GM18511 (cell line): ENCODE results near the gene RDH12.
"Not testable (repeated sequence)": the region's sequence is repeated elsewhere in the genome, so short reads cannot be mapped to it uniquely, and the experiment has no call there.

Experiments used
- ATAC-seq: cut with Tn5 transposase; IDR thresholded peaks from one replicate; pipeline ENCODE4 v1.9.1; 2021; ENCODE audit warnings: mild to moderate bottlenecking, moderate library complexity; ENCODE audit not compliant: unreplicated experiment

The RDH12 gene

DNA sequence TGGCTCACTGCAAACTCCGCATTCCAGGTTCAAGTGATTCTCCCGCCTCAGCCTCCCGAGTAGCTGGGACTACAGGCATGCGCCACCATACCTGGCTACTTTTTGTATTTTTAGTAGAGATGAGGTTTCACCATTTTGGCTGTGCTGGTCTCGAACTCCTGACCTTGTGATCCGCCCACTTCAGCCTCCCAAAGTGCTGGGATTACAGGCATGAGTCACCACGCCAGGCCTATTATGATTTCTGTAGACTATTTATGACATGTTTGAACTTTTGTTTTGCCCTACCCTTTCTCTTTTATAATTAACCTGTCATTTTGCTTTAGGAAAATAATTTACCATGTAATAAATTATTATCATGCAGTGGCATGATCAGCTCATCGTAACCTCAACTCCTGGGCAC lies at the start of gene RDH12:
TSS of gene RDH12 (plus strand) at position 395 of the 400 bp plus-strand sequence. CDS start 20,757 bp downstream, outside the sequence.
- not testable (repeated sequence) for ATAC-seq

DNA sequence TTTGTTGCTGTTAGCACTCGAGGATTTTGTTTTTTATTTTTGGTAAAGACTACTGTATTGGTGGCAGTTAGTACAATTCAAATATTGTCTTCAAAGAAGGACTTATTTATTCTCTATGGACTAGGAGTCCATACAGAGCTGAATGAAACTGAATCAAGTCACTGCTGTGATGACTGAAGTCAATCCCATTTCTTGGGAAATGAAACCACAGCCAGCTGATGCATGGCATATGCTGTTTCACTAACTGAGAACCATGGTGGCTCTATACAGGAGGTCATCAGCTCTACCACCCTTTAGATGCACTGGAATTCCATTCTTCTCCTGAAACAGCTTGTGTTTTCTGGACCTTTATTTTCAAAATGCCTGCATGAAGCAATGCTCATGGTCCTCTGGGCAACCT lies 49.5 kb upstream of the RDH12 start:
- no peak for ATAC-seq

DNA sequence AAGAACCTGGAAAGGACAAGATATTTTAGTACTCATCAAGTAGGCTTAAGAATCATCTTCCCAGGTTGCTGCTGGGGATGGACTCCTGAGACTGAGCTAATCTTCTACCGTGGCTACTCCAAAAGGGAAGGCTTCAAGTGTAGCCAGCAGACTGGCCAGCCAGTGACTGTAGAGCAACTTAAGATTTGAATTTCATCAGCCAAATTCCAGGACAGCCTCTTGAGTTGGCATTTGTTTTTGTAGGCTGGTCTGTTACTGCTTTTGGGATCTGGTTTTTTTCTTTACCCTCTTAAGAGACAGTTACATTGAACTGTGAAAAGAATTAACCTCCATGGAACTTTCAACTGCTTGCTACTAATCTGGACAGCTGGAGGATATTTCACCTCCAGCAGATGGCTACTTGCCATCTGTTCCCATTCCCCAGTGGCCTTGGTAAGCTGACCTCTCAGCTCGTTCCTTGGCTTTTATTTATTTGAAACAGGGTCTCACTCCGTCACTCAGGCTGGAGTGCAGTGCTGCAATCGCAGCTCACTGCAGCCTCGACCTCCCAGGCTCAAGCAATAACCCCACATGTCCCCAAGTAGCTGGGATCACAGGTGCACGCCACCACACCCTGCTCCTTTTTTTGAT lies 47.9 kb upstream of the RDH12 start:
- ATAC-seq = no peak

DNA sequence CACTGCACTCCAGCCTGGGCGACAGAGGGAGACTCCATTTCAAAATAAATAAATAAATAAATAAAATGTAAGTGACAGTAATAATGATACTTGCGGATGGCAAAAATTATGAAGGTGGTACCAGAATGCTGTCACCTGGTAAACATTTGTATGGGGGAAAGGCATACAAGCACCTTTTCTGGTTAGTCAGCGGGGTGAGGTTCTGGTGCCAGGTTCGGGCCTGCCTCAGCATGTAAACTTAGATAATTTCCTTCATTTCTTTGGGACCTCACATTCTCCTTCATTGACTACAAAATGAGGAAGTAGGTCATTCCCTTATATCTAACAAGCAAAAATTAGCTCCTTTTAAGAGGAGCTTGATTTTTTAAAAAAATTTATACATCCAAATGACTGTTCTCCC lies 38.1 kb upstream of the RDH12 start:
- ATAC-seq = no peak

DNA sequence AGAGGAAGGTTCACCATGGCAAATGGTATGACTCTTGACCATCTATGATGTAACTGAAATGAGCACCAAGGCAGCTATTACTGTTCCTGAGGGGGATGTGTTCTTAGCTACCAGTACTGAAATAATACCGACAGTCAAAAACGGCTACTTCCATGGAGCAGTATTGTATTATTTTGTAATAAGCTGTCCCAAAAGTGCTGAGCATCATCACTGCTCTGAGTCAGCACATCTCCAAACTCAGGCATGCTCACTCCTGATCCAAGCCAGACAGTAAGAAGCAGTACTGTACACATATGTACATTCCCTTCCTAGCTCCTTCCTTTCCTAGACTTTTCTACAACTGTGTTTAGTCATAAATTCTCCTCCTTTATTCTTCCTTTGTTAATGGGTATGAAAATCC lies 35.8 kb upstream of the RDH12 start:
- no peak for ATAC-seq

DNA sequence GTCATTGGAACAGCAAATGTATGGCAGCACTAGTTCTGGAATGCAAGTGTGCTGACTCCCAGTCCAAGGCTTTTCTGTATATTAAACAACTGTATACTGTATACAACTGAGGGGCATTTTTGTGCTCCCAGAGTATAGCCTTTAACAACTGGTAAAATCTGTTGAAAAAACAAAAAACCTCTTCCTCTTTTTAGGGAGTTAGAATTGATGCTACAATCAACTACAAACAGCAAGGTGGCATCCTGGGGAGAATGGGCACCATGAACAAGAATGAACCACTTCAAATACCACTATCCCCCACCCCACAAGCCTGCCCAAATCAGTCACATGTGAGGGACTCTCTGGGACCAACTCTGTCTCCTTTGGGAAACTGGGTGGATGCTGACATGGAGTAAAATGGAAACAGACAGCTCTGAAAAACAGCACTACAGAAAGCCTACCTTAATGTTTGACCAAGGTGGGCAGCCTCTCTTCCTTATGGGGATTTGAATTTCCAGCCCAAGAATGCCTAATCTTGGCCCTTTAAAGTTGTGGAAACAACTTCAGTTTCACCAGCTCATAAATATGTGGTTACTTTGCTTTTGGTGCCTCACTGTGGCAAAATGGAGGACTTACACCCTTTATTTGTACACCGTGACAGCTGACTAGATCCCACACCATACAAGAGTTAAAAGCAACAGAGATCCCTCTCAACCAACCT lies 34.8 kb upstream of the RDH12 start:
- ATAC-seq = no peak

DNA sequence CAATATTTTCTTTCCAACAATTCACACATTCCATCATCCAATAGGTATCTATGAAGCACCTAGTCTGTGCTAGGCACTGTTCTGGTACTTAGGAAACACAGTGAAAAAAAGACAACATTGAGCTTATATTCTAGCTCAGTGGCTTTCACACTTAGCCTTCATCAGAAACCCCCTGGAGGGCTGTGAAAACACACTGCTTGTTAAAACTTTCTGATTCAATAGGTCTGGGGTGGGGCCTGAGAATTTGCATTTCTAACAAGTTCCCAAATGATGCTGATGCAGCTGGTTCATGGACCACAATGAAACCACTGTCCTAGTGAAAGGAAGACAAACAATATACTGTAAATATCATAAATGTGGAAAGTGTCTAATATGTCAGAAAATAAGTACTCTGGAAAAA lies 33.1 kb upstream of the RDH12 start:
- ATAC-seq = peak; percentile 45

DNA sequence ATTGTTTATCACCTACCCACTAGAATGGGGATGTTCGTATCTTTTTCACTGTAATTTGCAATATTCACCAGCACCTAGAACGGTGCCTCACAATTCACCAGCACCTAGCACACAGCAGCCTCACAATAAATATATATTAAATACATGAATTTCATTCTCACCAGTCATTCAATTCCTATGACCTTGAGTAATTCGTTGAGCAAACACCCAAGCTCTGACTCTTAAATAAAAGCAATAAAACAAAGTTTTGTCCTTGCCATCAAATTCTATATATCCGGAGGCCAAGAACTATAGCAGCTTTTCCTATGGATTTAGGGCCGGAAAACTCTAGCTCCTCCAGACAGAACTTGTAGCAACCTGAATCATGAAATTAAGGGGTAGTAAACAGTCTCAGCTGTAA lies 28.2 kb upstream of the RDH12 start:
- ATAC-seq = no peak

DNA sequence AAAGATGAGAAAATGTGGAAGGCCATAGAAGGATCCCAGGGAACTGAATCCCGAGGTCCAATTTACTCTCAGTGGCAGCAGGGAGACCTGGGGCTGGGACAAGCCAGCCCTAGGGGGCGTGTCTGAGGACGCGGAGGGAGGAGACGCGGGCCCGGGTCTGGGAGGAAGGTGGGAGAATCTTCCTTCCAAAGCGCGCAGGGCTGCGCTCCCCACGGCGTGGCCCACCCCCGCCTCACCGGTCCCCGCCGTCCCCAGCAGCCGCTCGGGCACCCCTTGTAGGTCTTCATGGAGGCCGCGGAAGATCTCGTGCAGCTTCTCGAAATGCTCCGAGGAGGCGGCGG lies 27.6 kb upstream of the RDH12 start:
- ATAC-seq = peak; percentile 74

DNA sequence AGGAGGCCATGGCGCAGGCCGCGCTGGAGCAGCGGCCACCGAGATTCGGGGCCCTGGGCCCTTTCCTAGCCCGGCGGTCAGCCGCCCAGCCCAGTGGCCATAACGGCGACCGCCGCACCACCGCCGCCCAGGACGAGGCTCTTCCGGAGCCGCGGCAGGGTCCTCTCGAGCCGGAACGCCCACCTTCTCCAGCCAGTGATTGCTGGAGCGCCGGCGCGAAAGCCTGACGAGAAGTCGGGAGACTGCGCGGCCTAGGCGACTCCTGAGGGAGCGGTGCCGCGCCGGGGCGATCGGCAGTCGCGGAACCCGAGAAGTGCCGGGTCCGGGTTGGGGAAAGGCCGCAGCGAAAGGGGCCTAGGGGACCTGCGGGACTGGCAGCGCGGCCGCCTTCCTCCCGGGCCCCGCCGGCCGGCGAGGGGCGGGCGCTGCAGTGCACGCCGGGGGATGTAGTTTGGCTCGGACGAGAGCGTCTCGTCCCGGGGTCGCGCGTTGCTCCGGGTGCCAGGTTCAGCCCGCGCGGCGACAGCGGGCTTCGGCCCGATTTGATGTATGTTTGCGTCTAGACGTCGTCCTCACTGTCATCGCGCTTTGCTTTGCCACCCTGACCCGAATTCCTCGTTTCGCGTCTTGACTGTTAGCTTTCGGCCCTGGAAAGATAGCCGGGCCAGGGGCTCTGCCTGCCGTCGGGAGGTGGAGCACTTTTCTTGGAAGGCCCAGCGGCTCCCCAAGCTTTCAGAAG lies 27.0 kb upstream of the RDH12 start, which contains the start of gene VTI1B:
TSS of gene VTI1B (minus strand) at position 153 of the 739 bp plus-strand sequence. CDS start at position 10, 143 bp downstream.
- peak; percentile 92 for ATAC-seq

DNA sequence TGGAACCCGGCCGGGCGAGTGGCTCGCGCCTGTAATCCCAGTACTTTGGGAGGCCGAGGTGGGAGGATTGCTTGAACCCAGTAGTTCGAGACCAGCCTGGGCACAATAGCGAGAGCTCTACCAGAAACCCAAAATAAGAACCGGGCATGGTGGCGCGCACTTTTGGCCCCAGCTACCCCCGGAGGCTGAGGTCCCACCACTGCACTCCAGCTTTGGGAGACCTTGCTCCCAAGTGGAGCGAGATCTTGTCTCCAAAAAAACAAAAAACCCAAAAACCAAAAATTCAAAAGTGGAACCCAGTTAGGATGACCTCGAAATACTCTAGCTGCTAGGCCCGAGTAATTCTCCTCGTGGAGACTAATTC lies 26.5 kb upstream of the RDH12 start:
- no peak for ATAC-seq

DNA sequence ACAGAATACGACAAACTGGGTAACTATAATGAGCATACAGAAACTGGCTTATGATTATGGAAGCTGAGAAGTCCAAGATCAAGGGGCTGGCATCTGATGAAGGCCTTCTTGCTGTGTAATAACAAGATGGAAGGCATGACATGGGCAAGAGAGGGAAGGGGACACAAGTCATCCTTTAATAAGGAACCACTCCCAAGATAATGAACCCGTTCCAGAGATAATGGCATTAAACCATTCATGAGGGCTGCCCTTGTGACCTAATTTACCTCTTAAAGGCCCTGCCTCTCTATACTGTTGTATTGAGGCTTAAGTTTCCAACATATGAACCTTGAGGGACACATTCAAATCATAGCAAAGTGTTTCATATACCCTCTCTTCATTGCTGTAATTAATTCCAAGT lies 22.7 kb upstream of the RDH12 start:
- ATAC-seq = no peak

DNA sequence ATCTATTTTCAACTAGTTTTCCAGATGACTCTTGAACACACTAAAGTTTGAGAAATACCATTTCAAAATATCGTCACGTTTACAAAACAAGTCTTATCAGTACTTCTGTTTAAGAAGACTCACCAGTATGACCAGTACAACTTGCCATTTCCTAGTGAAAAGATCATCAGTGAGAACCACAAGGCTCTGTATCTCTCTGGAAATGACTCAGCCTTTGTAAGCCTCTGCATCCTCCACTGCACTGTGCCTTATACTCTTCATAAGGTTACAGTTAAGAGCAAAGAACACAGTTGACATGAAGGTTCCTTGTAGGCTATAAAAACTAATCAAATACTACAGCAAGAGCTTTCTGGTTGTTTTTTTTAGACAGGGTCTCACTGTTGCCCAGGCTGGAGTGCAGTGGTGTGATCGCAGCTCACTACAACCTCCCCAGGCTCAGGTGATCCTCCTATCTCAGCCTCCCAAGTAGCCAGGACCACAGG lies 21.5 kb upstream of the RDH12 start:
- ATAC-seq = peak; percentile 94

DNA sequence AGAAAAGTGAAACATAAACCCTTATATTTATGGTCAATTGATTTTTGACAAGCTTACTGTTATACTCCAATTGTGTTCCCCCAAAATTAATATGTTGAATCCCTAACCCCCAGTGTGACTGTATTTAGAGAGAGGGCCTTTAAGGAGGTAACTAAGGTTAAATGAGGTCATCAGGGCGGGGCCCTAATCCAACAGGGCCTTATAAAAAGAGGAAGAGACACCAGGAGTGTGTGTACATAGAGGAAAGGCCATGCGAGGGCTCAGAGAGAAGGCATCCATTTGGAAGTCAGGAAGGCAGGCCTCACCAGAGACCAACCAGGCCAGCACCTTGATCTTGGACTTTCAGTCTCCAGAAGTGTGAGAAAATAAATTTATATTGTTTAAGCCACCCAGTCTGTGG lies 20.7 kb upstream of the RDH12 start:
- ATAC-seq = no peak

DNA sequence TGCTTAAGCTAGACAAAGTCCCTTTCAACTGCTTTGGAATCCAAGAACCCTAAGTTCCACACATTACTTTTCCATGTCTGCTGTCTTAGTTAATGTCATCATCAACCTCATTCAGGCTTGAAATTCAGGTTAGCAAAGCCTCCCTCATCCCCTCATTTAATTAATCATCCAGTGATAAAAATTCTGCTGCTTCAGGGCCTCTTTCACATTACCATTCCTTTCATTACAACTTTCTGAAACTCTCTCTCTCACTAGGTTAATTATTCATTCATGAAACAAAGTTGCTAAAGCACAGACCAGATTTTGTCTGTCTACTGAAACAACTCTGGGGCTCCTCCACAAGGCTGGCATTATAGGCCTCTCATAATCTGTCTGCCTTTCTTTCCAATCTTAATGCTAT lies 17.8 kb upstream of the RDH12 start:
- no peak for ATAC-seq

DNA sequence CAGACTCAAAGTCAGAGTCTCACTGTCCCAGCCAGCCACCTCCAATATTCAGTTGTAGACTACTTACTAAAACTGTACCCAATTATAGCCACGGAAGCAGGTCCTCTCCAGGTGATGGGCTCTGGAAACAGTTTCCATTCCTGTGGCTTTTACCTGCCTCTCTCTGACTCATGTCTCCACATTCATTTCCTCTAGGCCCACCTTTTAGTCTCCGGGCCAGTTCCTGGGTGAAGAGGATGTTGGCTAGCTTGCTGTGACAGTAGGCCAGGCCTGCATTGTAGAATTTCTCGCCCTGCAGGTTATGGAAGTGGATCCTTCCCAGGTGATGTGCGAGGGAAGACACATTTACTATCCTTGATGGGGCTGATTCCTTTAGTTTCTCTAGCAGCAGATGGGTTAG lies 11.7 kb upstream of the RDH12 start:
- no peak for ATAC-seq

DNA sequence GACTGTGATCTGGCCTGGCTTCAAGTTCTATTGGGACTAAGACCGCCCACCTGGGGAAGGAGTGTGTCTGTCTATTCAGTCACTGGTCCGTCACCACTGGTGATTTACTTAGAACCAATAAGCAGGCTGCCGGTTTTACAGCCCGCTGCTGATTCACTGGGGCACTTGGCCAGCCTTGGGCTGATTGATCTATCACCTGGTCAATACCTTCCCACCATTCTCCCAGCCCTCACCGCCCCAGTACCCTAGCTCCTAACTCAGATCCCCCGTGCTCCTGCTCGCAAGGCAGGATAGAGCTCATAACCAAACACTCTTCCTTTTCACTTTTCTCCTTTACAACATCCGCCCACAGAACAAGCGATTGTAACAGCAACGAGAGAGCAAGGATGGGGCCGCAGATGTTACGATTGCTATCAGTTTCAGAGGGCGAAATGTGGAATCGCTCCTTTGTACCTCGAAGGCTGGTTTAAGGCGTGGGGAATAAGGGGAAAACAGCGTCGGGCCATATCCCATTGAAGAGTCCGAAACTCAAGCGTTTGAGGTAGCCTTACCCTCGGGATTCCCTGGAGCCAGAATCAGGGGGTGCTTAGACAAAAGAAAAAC lies 6.8 kb upstream of the RDH12 start:
- ATAC-seq = peak; percentile 91

DNA sequence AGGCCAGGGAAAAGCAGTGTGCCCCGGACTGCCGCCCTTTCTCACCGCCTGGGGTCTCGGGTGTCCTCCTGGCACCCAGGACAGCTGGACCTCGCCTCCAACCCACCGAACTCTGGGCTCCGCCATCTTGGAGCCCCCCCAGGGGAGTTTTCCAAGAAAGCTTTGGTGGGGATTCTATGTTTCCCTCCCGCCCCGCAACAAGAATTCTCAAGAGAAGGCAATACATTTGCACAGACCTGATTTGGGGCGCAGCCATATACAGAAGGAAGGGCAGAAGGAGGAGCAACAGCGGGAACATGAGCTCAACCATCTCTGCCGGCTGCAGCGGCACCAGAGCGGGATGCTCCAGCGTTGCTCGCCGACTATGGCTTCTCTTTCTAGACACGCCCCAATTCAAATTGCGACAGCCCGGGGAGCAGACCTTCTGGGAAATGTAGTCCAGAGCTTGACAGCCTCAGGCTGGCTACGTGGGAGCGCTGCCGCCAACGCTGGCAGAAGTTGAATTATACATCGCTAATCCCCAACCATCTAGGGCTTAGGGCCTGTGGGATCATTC lies 6.2 kb upstream of the RDH12 start, which contains the start of gene RDH11:
TSS of gene RDH11 (minus strand) at position 371 of the 556 bp plus-strand sequence. CDS start at position 310, 61 bp downstream.
- peak; percentile 90 for ATAC-seq

DNA sequence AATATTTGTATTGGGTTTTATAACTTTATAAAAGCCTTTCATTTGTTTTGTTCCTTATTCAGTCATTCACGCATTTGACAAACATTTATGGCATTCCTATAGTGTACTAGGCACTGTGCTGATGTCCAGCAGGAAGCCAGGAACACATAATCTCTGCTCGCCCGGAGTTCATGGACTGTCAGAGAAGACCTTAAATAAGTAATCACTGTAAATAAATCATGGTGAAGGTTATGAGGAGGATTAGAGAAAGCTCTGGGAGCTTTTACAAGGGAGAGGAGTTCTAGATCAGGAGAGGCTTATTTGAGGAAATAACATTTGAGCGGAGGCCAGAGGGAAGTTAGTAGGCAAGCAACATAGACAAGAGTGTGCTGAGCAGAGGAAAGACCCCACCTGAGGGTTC lies 4.7 kb upstream of the RDH12 start:
- ATAC-seq = no peak

DNA sequence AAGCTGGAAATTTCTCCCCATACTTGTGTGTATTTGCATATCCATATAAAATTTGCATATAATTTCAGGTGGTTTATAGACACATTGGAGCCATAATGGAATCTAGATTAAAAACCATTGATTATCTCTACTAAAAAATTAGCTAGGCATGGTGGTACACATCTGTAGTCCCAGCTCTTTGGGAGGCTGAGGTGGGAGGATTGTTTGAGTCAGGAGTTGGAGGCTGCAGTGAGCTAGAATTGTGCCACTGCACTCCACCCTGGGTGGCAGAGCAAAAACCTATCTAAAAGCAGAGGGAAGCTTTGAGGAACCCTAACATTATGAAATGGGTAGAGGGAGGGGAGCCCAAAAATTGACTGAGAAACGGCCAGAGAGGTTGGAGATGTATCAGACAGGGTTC lies 3.5 kb upstream of the RDH12 start:
- ATAC-seq = no peak

DNA sequence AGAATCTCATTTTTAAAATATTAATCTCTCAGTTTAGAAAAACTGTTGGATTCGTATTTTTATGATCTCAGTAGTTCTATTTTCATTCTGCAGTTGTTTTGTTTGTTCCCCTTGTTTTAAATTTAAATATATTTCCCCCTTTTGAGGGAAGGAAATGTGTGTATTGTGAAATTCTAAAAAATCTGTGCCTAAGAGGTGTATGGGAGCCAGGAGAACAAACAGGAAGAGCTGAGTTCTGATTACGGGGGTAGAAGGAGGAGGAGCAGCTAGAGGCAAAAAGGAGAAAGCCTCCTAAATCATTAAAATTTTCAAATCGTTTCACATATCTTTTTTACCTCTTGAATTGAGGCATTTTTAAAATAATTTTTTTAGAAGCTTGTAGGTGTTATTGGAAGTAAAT lies 2.3 kb downstream of the RDH12 start:
- ATAC-seq = no peak
